IMR-90 (cell line): ENCODE results near the gene ARHGEF4. TPM values are rescaled to one million over a fixed set of nuclear protein-coding genes. Genes with fewer than 3 reads are reported as not detected.

Experiments
- ATAC-seq: fragments of 200-7000 bp; cut with Tn5 transposase; 2 replicates; pipeline ENCODE4 v1.9.1; 2020; ENCODE audit warnings: low read depth, mild to moderate bottlenecking, moderate library complexity
- BruUV-seq: library from RNA; stranded (reverse); fragments of 400-500 nt; replicated peaks from 2 replicates; lab custom pipeline; 2021; lab: Mats Ljungman, UMichigan
- CTCF ChIA-PET: fragments of 300-600 bp; formaldehyde crosslinking; extraction: SDS; loops from one replicate; lab custom pipeline; 2021; ENCODE audit warnings: antibody characterized with exemption; lab: Yijun Ruan, JAX
- POLR2A ChIA-PET: fragments of 300-600 bp; sonication (Branson Sonifier 250); formaldehyde crosslinking; loops from one replicate; lab custom pipeline; 2022; ENCODE audit warnings: antibody characterized with exemption; ENCODE audit not compliant: unreplicated experiment; lab: Charles Lee
- DNase-seq: peaks from one replicate; pipeline ENCODE4 v3.0.0; 2013
- H2AFZ ChIP-seq: replicated peaks from 2 replicates; pipeline ENCODE3; 2013; ENCODE audit warnings: low read length, mild to moderate bottlenecking; ENCODE audit not compliant: poor library complexity
- H2AK5ac ChIP-seq: 2 replicates; pipeline ENCODE4 v1.6.1; 2013; ENCODE audit warnings: low read depth, low read length, inconsistent platforms
- H2AK9ac ChIP-seq: replicated peaks from 2 replicates; pipeline ENCODE3; 2013; ENCODE audit warnings: mild to moderate bottlenecking, low read depth, low read length, moderate library complexity; ENCODE audit not compliant: poor library complexity
- H2BK120ac ChIP-seq: 2 replicates; pipeline ENCODE4 v1.6.1; 2013; ENCODE audit warnings: low read depth, low read length, inconsistent platforms
- H2BK15ac ChIP-seq: 3 replicates; pipeline ENCODE4 v1.6.1; 2013; ENCODE audit warnings: low read depth, low read length, inconsistent platforms
- H2BK20ac ChIP-seq: 2 replicates; pipeline ENCODE4 v1.6.1; 2013; ENCODE audit warnings: low read depth, mild to moderate bottlenecking, inconsistent platforms, low read length, moderate library complexity
- H2BK5ac ChIP-seq: 2 replicates; pipeline ENCODE4 v1.6.1; 2013; ENCODE audit warnings: mild to moderate bottlenecking, low read depth, low read length, inconsistent platforms; ENCODE audit not compliant: poor library complexity, severe bottlenecking
- H3K14ac ChIP-seq: replicated peaks from 2 replicates; pipeline ENCODE4 v1.6.1; 2013; ENCODE audit warnings: low read depth, low read length, inconsistent platforms
- H3K18ac ChIP-seq: 2 replicates; pipeline ENCODE4 v1.6.1; 2013; ENCODE audit warnings: low read depth, low read length, control low read depth
- H3K23ac ChIP-seq: 2 replicates; pipeline ENCODE4 v1.6.1; 2013; ENCODE audit warnings: low read depth, low read length, inconsistent platforms
- H3K27ac ChIP-seq: 2 replicates; pipeline ENCODE4 v1.5.1; 2013; ENCODE audit warnings: mild to moderate bottlenecking, control low read depth, low read length; ENCODE audit not compliant: insufficient read depth
- H3K27me3 ChIP-seq: 2 replicates; pipeline ENCODE4 v1.6.1; 2013; ENCODE audit warnings: low read length; ENCODE audit not compliant: control insufficient read depth, insufficient read depth
- H3K36me3 ChIP-seq: 2 replicates; pipeline ENCODE4 v1.6.1; 2013; ENCODE audit warnings: low read length, mixed read lengths; ENCODE audit not compliant: control insufficient read depth, insufficient read depth
- H3K4ac ChIP-seq: 2 replicates; pipeline ENCODE4 v1.6.1; 2013; ENCODE audit warnings: low read depth, low read length, inconsistent platforms
- H3K4me1 ChIP-seq: 2 replicates; pipeline ENCODE4 v1.6.1; 2013; ENCODE audit warnings: low read length, mixed read lengths; ENCODE audit not compliant: control insufficient read depth, insufficient read depth
- H3K4me2 ChIP-seq: 2 replicates; pipeline ENCODE4 v1.6.1; 2013; ENCODE audit warnings: low read depth, mild to moderate bottlenecking, control low read depth, low read length, moderate library complexity
- H3K4me3 ChIP-seq: 2 replicates; pipeline ENCODE4 v1.5.1; 2013; ENCODE audit warnings: low read depth, mild to moderate bottlenecking, control low read depth, low read length, moderate library complexity; ENCODE audit not compliant: insufficient read depth
- H3K56ac ChIP-seq: 2 replicates; pipeline ENCODE4 v1.6.1; 2013; ENCODE audit warnings: low read length, inconsistent platforms; ENCODE audit not compliant: insufficient read depth; ENCODE audit errors: extremely low read depth
- H3K79me1 ChIP-seq, 2 experiments: 2 replicates each; pipeline ENCODE4 v1.6.1; 2013; ENCODE audit warnings: low read length in 2 of 2, inconsistent platforms in 1 of 2, low read depth in 1 of 2
- H3K9ac ChIP-seq: 2 replicates; pipeline ENCODE4 v1.6.1; 2013; ENCODE audit warnings: low read depth, low read length, control low read depth
- H3K9me1 ChIP-seq: 2 replicates; pipeline ENCODE4 v1.6.1; 2013; ENCODE audit warnings: low read length, inconsistent platforms; ENCODE audit not compliant: insufficient read depth
- H3K9me3 ChIP-seq: 2 replicates; pipeline ENCODE4 v1.6.1; 2013; ENCODE audit warnings: low read length; ENCODE audit not compliant: control insufficient read depth, insufficient read depth
- H4K20me1 ChIP-seq: 2 replicates; pipeline ENCODE4 v1.6.1; 2013; ENCODE audit warnings: low read length, inconsistent platforms; ENCODE audit not compliant: insufficient read depth
- H4K5ac ChIP-seq: 2 replicates; pipeline ENCODE4 v1.6.1; 2013; ENCODE audit warnings: mild to moderate bottlenecking, low read depth, low read length, control low read depth
- H4K8ac ChIP-seq, 2 experiments: 2 replicates each; pipeline ENCODE4 v1.6.1; 2013; ENCODE audit warnings: low read depth in 2 of 2, low read length in 2 of 2, control low read depth in 1 of 2, inconsistent platforms in 1 of 2
- H4K91ac ChIP-seq: 2 replicates; pipeline ENCODE4 v1.6.1; 2013; ENCODE audit warnings: low read depth, low read length, inconsistent platforms; ENCODE audit not compliant: insufficient read depth
- CEBPB ChIP-seq: IDR thresholded peaks from 2 replicates; pipeline ENCODE4 v1.6.1; 2012; ENCODE audit warnings: low read depth, low read length, improper control_type of control experiment
- CHD1 ChIP-seq: IDR thresholded peaks from 2 replicates; pipeline ENCODE4 v1.6.1; 2012; ENCODE audit warnings: low read depth, low read length, improper control_type of control experiment
- ELK1 ChIP-seq: fragments of 150-350 bp; IDR thresholded peaks from 2 replicates; pipeline ENCODE4 v1.6.1; 2016; ENCODE audit warnings: low read depth, mild to moderate bottlenecking, low read length, moderate library complexity, borderline replicate concordance
- FOS ChIP-seq: fragments of 150-350 bp; IDR thresholded peaks from 2 replicates; pipeline ENCODE4 v1.6.1; 2016; ENCODE audit warnings: low read depth, low read length
- MAFK ChIP-seq: IDR thresholded peaks from 2 replicates; pipeline ENCODE4 v1.6.1; 2012; ENCODE audit warnings: low read depth, low read length, improper control_type of control experiment
- RAD21 ChIP-seq: IDR thresholded peaks from 2 replicates; pipeline ENCODE4 v1.6.1; 2012; ENCODE audit warnings: low read length, improper control_type of control experiment
- SMC3 ChIP-seq: fragments of 150-350 bp; IDR thresholded peaks from 2 replicates; pipeline ENCODE4 v1.6.1; 2016; ENCODE audit warnings: low read depth, mild to moderate bottlenecking, antibody characterized with exemption, low read length, moderate library complexity
- WGBS, 2 experiments: methylation state at CpG; one replicate each; pipeline versions ENCODE4 v1.1.5 to v1.1.7; 2013; ENCODE audit warnings: missing lambda C conversion rate in 2 of 2; ENCODE audit not compliant: insufficient read length in 1 of 2; ENCODE audit errors: extremely low coverage in 2 of 2; 5-methylcytosine and 5-hydroxymethylcytosine counted together
- dilution Hi-C: fragments of 300-500 bp; cut with HindIII; formaldehyde crosslinking; loops from one replicate; pipeline ENCODE4 v1.14.3; 2018; ENCODE audit warnings: low sequenced_read_pairs; ENCODE audit not compliant: unreplicated experiment
- in situ Hi-C: fragments of 300-500 bp; cut with MboI; formaldehyde crosslinking; loops from 3 replicates; pipeline ENCODE4 v1.14.3; 2019; ENCODE audit warnings: low sequenced_read_pairs, inconsistent platforms, mixed read lengths
- intact Hi-C: fragments of 100-400 bp; cut with micrococcal nuclease; formaldehyde crosslinking; loops from 2 replicates; pipeline ENCODE4 v1.10.0; 2022
- polyA plus RNA-seq, 3 experiments: library from polyadenylated mRNA; depleted of rRNA; stranded (reverse); fragments of >200 nt; gene quantifications; 2 replicates each; pipeline ENCODE4 v1.2.3, GENCODE V29; 2012; ENCODE audit warnings: low replicate concordance in 1 of 3
- total RNA-seq: library from RNA; depleted of rRNA; stranded (reverse); fragments of >200 nt; gene quantifications from 2 replicates; pipeline ENCODE4 v1.2.3, GENCODE V29; 2012

Gene ARHGEF4
- total and polyA plus RNA-seq, 2 of the 4 experiments (the other 2 are of a cell fraction) = 2.7 to 5.0 TPM

GRCh38 chr2:131039101-131039440 is 202.4 kb downstream of the ARHGEF4 start:
- Histone ChIP-seq H4K20me1 (no peaks in the 10 kb centered on the region; the same call in 1 of the 2 replicates), H3K4me2 (no peak overlapping the region), H2BK120ac (no peak overlapping the region), H3K23ac (no peak overlapping the region), H3K14ac (no peak overlapping the region), H3K27ac (no peak overlapping the region), H3K27me3 (peaks cover 24% of the 10 kb centered on the region; the same call in 1 of the 2 replicates), H2AFZ (no peak overlapping the region), H4K91ac (no peak overlapping the region), H4K5ac (no peak overlapping the region), H3K9me1 (no peaks in the 10 kb centered on the region), H3K4ac (no peak overlapping the region), H2BK20ac (no peak overlapping the region), H3K36me3 (no peaks in the 10 kb centered on the region; the same call in none of the 2 replicates), H2AK5ac (no peak overlapping the region), H3K18ac (no peak overlapping the region), H3K9ac (no peak overlapping the region), H4K8ac (no peak overlapping the region), H3K9me3 (no peaks in the 10 kb centered on the region), H3K4me1 (no peaks in the 10 kb centered on the region), H2AK9ac (no peak overlapping the region), H2BK15ac (no peak overlapping the region), H3K4me3 (no peak overlapping the region), H2BK5ac (no peak overlapping the region), H3K79me1 (no peaks in the 10 kb centered on the region), H3K56ac (no peak overlapping the region)
- TF ChIP-seq ELK1 (no peak), FOS (no peak), SMC3 (no peak), CHD1 (no peak), RAD21 (no peak), CEBPB (no peak), MAFK (no peak)
- ChIA-PET POLR2A (no interaction called here), CTCF (no interaction called here)
- no TSS peak for BruUV-seq
- intact Hi-C loops (no loop called here), in situ Hi-C loops (no loop called here), dilution Hi-C loops (no loop called here)
- WGBS, 2 experiments = 100% methylated on average over 3 of the region's 9 CpGs; no CpG with 5 or more reads in 1 of the 2 experiments
- DNase-seq (no peak), ATAC-seq (no peak)
